ENCODE results near the gene MAGI2.

Gene MAGI2

GRCh38 chr7:78127009-78127408 is 1326.5 kb downstream of the MAGI2 start:
- Histone ChIP-seq H3K9ac (ENCODE audit: low read length in 5 of 5) (no peak overlapping the region), H3K36me3 (ENCODE audit: control insufficient read depth in 5 of 5, insufficient read depth in 5 of 5, low read length in 5 of 5) (no peaks in the 10 kb centered on the region), H3K9me3 (ENCODE audit: control insufficient read depth in 5 of 5, low read length in 5 of 5) (no peaks in the 10 kb centered on the region), H3K4me1 (ENCODE audit: control insufficient read depth in 5 of 5, insufficient read depth in 5 of 5, low read length in 5 of 5) (no peaks in the 10 kb centered on the region), H3K27ac (ENCODE audit: low read depth, low read length) (no peak overlapping the region), H3K27me3 (ENCODE audit: control insufficient read depth in 5 of 5, insufficient read depth in 4 of 5, low read length in 5 of 5) (no peaks in the 10 kb centered on the region), H3K4me3 (ENCODE audit: low read depth in 1 of 5, low read length in 5 of 5) (no peak overlapping the region)

- Histone ChIP-seq H3K4me1 (ENCODE audit: control insufficient read depth in 5 of 5, insufficient read depth in 5 of 5, low read length in 5 of 5) (no peaks in the 10 kb centered on the region), H3K36me3 (ENCODE audit: control insufficient read depth in 5 of 5, insufficient read depth in 5 of 5, low read length in 5 of 5) (no peaks in the 10 kb centered on the region), H3K27ac (ENCODE audit: low read depth, low read length) (no peak overlapping the region), H3K9ac (ENCODE audit: low read length in 5 of 5) (no peak overlapping the region), H3K4me3 (ENCODE audit: low read depth in 1 of 5, low read length in 5 of 5) (no peak overlapping the region), H3K27me3 (ENCODE audit: control insufficient read depth in 5 of 5, insufficient read depth in 4 of 5, low read length in 5 of 5) (no peaks in the 10 kb centered on the region), H3K9me3 (ENCODE audit: control insufficient read depth in 5 of 5, low read length in 5 of 5) (no peaks in the 10 kb centered on the region)
Observed at GRCh38 chr7:78125884-78126283, 1327.6 kb downstream of the MAGI2 start.

DNA sequence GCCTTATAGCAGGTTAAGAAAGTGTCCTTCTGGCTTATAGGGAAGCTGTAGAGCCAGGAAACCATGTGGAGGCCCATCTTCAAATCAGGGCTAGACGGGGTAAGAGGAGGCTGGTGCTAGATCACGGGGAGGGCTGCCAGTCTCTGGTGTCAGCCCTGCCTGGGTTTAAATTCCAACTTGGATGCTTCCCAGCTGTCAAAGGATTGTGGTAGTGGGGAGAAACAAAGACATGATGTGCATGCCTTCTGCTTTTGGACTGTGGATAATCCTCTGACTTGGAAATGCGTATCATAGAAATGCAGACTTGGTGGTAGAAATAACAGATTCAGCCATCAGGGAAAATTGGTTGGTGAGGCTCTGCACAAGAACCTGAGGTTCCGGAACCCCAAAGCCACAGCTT is 1329.3 kb downstream of the MAGI2 start:
- Histone ChIP-seq H3K27ac (ENCODE audit: low read depth, low read length) (no peak overlapping the region), H3K4me1 (ENCODE audit: control insufficient read depth in 5 of 5, insufficient read depth in 5 of 5, low read length in 5 of 5) (no peaks in the 10 kb centered on the region), H3K9ac (ENCODE audit: low read length in 5 of 5) (no peak overlapping the region), H3K9me3 (ENCODE audit: control insufficient read depth in 5 of 5, low read length in 5 of 5) (no peaks in the 10 kb centered on the region), H3K4me3 (ENCODE audit: low read depth in 1 of 5, low read length in 5 of 5) (no peak overlapping the region), H3K27me3 (ENCODE audit: control insufficient read depth in 5 of 5, insufficient read depth in 4 of 5, low read length in 5 of 5) (no peaks in the 10 kb centered on the region), H3K36me3 (ENCODE audit: control insufficient read depth in 5 of 5, insufficient read depth in 5 of 5, low read length in 5 of 5) (no peaks in the 10 kb centered on the region)

- no peak overlapping the region for H3K27ac ChIP-seq (ENCODE audit: low read depth, low read length)
- no peaks in the 10 kb centered on the region for H3K36me3 ChIP-seq (ENCODE audit: control insufficient read depth in 5 of 5, insufficient read depth in 5 of 5, low read length in 5 of 5)
- H3K9me3 ChIP-seq (ENCODE audit: control insufficient read depth in 5 of 5, low read length in 5 of 5), result no peaks in the 10 kb centered on the region
- H3K4me1 ChIP-seq (ENCODE audit: control insufficient read depth in 5 of 5, insufficient read depth in 5 of 5, low read length in 5 of 5), result no peaks in the 10 kb centered on the region
- H3K9ac ChIP-seq (ENCODE audit: low read length in 5 of 5), result no peak overlapping the region
- no peak overlapping the region for H3K4me3 ChIP-seq (ENCODE audit: low read depth in 1 of 5, low read length in 5 of 5)
- no peaks in the 10 kb centered on the region for H3K27me3 ChIP-seq (ENCODE audit: control insufficient read depth in 5 of 5, insufficient read depth in 4 of 5, low read length in 5 of 5)
Observed at GRCh38 chr7:78121888-78122287, 1331.6 kb downstream of the MAGI2 start.

GRCh38 chr7:78118470-78118869 is 1335.0 kb downstream of the MAGI2 start:
- Histone ChIP-seq H3K27ac (ENCODE audit: low read depth, low read length) (no peak overlapping the region), H3K9me3 (ENCODE audit: control insufficient read depth in 5 of 5, low read length in 5 of 5) (no peaks in the 10 kb centered on the region), H3K36me3 (ENCODE audit: control insufficient read depth in 5 of 5, insufficient read depth in 5 of 5, low read length in 5 of 5) (no peaks in the 10 kb centered on the region), H3K4me3 (ENCODE audit: low read depth in 1 of 5, low read length in 5 of 5) (no peak overlapping the region), H3K27me3 (ENCODE audit: control insufficient read depth in 5 of 5, insufficient read depth in 4 of 5, low read length in 5 of 5) (no peaks in the 10 kb centered on the region), H3K9ac (ENCODE audit: low read length in 5 of 5) (no peak overlapping the region), H3K4me1 (ENCODE audit: control insufficient read depth in 5 of 5, insufficient read depth in 5 of 5, low read length in 5 of 5) (no peaks in the 10 kb centered on the region)

DNA sequence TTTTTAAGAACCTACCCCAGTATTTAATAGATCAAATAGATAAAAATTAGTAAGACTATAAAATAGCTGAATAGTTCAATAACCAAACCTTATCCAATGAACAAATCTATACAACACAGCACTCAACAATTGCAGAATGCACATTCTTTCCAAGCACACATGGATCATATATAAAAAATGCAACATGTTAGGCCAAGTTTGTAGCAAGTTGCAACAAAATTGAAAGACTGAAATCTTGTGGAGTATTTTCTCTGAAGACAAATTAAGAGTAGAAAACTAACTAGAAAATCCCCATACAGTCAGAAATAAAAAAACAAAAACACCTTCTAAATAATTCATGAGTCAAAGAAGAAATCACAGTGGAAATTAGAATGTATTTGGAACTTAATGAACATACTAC is 1337.6 kb downstream of the MAGI2 start:
- Histone ChIP-seq H3K27me3 (ENCODE audit: control insufficient read depth in 5 of 5, insufficient read depth in 4 of 5, low read length in 5 of 5) (no peaks in the 10 kb centered on the region), H3K4me1 (ENCODE audit: control insufficient read depth in 5 of 5, insufficient read depth in 5 of 5, low read length in 5 of 5) (no peaks in the 10 kb centered on the region), H3K9me3 (ENCODE audit: control insufficient read depth in 5 of 5, low read length in 5 of 5) (no peaks in the 10 kb centered on the region), H3K4me3 (ENCODE audit: low read depth in 1 of 5, low read length in 5 of 5) (no peak overlapping the region), H3K36me3 (ENCODE audit: control insufficient read depth in 5 of 5, insufficient read depth in 5 of 5, low read length in 5 of 5) (no peaks in the 10 kb centered on the region), H3K27ac (ENCODE audit: low read depth, low read length) (no peak overlapping the region), H3K9ac (ENCODE audit: low read length in 5 of 5) (no peak overlapping the region)

DNA sequence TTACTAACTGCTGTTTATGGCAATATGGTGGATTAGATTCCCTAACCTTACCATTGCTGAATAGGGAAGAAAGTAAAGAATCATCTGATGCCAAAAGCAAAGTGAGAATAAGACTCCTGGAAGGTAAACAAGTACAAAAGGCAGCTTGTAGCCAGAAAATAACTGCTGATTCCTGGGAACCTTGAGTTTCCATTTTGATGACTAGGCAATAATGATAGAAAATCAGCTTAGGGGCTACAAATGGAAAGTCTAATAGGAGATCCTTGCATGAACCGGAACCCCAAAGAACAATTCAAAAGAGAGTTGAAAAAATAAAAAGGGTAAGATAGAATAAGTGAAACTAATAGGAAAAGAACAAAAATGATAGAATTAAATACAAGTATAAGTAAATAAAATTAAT is 1338.5 kb downstream of the MAGI2 start:
- Histone ChIP-seq H3K9me3 (ENCODE audit: control insufficient read depth in 5 of 5, low read length in 5 of 5) (no peaks in the 10 kb centered on the region), H3K27ac (ENCODE audit: low read depth, low read length) (no peak overlapping the region)

GRCh38 chr7:78112488-78112887 is 1341.0 kb downstream of the MAGI2 start:
- Histone ChIP-seq H3K9me3 (ENCODE audit: control insufficient read depth in 5 of 5, low read length in 5 of 5) (no peaks in the 10 kb centered on the region), H3K9ac (ENCODE audit: low read length in 5 of 5) (no peak overlapping the region), H3K4me3 (ENCODE audit: low read depth in 1 of 5, low read length in 5 of 5) (no peak overlapping the region), H3K27ac (ENCODE audit: low read depth, low read length) (no peak overlapping the region), H3K36me3 (ENCODE audit: control insufficient read depth in 5 of 5, insufficient read depth in 5 of 5, low read length in 5 of 5) (no peaks in the 10 kb centered on the region), H3K27me3 (ENCODE audit: control insufficient read depth in 5 of 5, insufficient read depth in 4 of 5, low read length in 5 of 5) (no peaks in the 10 kb centered on the region), H3K4me1 (ENCODE audit: control insufficient read depth in 5 of 5, insufficient read depth in 5 of 5, low read length in 5 of 5) (no peaks in the 10 kb centered on the region)

More for the DNA sequence above, 1338.5 kb downstream of the MAGI2 start:
- H3K36me3 ChIP-seq (ENCODE audit: control insufficient read depth in 5 of 5, insufficient read depth in 5 of 5, low read length in 5 of 5), result no peaks in the 10 kb centered on the region
- no peak overlapping the region for H3K4me3 ChIP-seq (ENCODE audit: low read depth in 1 of 5, low read length in 5 of 5)
- H3K27me3 ChIP-seq (ENCODE audit: control insufficient read depth in 5 of 5, insufficient read depth in 4 of 5, low read length in 5 of 5), result no peaks in the 10 kb centered on the region
- no peak overlapping the region for H3K9ac ChIP-seq (ENCODE audit: low read length in 5 of 5)
- no peaks in the 10 kb centered on the region for H3K4me1 ChIP-seq (ENCODE audit: control insufficient read depth in 5 of 5, insufficient read depth in 5 of 5, low read length in 5 of 5)

- Histone ChIP-seq H3K9ac (ENCODE audit: low read length in 5 of 5) (no peak overlapping the region), H3K9me3 (ENCODE audit: control insufficient read depth in 5 of 5, low read length in 5 of 5) (no peaks in the 10 kb centered on the region), H3K4me1 (ENCODE audit: control insufficient read depth in 5 of 5, insufficient read depth in 5 of 5, low read length in 5 of 5) (no peaks in the 10 kb centered on the region), H3K27ac (ENCODE audit: low read depth, low read length) (no peak overlapping the region), H3K27me3 (ENCODE audit: control insufficient read depth in 5 of 5, insufficient read depth in 4 of 5, low read length in 5 of 5) (no peaks in the 10 kb centered on the region), H3K36me3 (ENCODE audit: control insufficient read depth in 5 of 5, insufficient read depth in 5 of 5, low read length in 5 of 5) (no peaks in the 10 kb centered on the region), H3K4me3 (ENCODE audit: low read depth in 1 of 5, low read length in 5 of 5) (no peak overlapping the region)
Observed at GRCh38 chr7:78111386-78111785, 1342.1 kb downstream of the MAGI2 start.

GRCh38 chr7:78103475-78103874 is 1350.0 kb downstream of the MAGI2 start:
- Histone ChIP-seq H3K9ac (ENCODE audit: low read length in 5 of 5) (no peak overlapping the region), H3K4me1 (ENCODE audit: control insufficient read depth in 5 of 5, insufficient read depth in 5 of 5, low read length in 5 of 5) (no peaks in the 10 kb centered on the region), H3K27me3 (ENCODE audit: control insufficient read depth in 5 of 5, insufficient read depth in 4 of 5, low read length in 5 of 5) (no peaks in the 10 kb centered on the region), H3K36me3 (ENCODE audit: control insufficient read depth in 5 of 5, insufficient read depth in 5 of 5, low read length in 5 of 5) (no peaks in the 10 kb centered on the region), H3K4me3 (ENCODE audit: low read depth in 1 of 5, low read length in 5 of 5) (no peak overlapping the region), H3K27ac (ENCODE audit: low read depth, low read length) (no peak overlapping the region), H3K9me3 (ENCODE audit: control insufficient read depth in 5 of 5, low read length in 5 of 5) (no peaks in the 10 kb centered on the region)

DNA sequence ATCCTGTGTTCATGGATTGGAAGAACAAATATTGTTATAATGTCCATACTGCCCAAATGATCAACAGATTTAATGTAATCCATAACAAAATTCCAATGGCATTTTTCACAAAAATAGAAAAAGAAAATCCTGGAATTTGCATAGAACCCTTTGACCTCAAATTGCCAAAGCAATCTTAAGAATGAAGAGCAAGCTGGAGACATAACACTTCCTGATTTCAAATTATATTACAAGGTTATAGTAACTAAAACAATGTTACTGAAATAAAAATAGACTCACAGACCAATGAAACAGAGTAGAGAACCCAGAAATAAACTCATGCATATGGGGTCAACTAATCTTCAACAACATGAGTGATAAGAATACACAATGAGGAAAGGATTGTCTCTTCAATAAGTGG is 1352.4 kb downstream of the MAGI2 start:
- no peaks in the 10 kb centered on the region for H3K27me3 ChIP-seq (ENCODE audit: control insufficient read depth in 5 of 5, insufficient read depth in 4 of 5, low read length in 5 of 5)
- no peaks in the 10 kb centered on the region for H3K36me3 ChIP-seq (ENCODE audit: control insufficient read depth in 5 of 5, insufficient read depth in 5 of 5, low read length in 5 of 5)
- no peaks in the 10 kb centered on the region for H3K9me3 ChIP-seq (ENCODE audit: control insufficient read depth in 5 of 5, low read length in 5 of 5)
- no peaks in the 10 kb centered on the region for H3K4me1 ChIP-seq (ENCODE audit: control insufficient read depth in 5 of 5, insufficient read depth in 5 of 5, low read length in 5 of 5)
- no peak overlapping the region for H3K9ac ChIP-seq (ENCODE audit: low read length in 5 of 5)
- H3K27ac ChIP-seq (ENCODE audit: low read depth, low read length), result no peak overlapping the region
- no peak overlapping the region for H3K4me3 ChIP-seq (ENCODE audit: low read depth in 1 of 5, low read length in 5 of 5)

All from subcutaneous abdominal adipose tissue (tissue), 5 donors.